Measurements from ENCODE around the gene ENTR1.

Gene ENTR1

DNA sequence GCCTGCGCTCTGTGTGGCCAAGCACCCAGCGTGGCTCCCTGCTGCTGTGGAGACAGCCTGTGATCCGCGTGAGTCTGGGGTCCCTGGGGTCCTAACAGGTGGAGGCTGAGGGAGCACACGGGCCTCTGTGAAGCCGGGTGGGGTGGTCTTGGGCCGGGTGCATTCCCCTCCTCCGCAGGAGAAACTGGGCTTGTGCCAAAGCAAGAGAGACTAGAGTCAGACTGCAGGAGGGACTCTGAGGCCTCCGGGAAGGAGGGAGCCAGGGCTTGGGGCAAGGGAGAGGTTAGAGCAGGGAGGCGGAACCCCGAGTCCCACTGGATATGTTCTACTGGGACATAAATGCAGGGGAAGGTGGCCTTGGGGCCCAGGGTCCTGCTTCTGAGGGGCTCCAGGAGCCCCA lies 57.3 kb downstream of the ENTR1 start:
- H3K9me3 ChIP-seq (ENCODE audit: control insufficient read depth, insufficient read depth, low read length): no peaks in the 10 kb centered on the region
- H3K79me2 ChIP-seq (ENCODE audit: control insufficient read depth, low read length): no peaks in the 10 kb centered on the region
- H4K20me1 ChIP-seq (ENCODE audit: control insufficient read depth, insufficient read depth, low read depth, low read length): no peaks in the 10 kb centered on the region
- H3K9me2 ChIP-seq (replicated peaks; ENCODE audit: control insufficient read depth, low read length): no peaks in the 10 kb centered on the region
- peaks cover 23% of the 10 kb centered on the region for H3K27me3 ChIP-seq (ENCODE audit: control insufficient read depth, low read length)
- no peaks in the 10 kb centered on the region for H3K4me1 ChIP-seq (ENCODE audit: control insufficient read depth, low read length)
- H3K36me3 ChIP-seq (ENCODE audit: control insufficient read depth, low read length): no peaks in the 10 kb centered on the region
- no peaks in the 10 kb centered on the region for H3F3A ChIP-seq (ENCODE audit: control insufficient read depth, insufficient read depth)
- H3K27ac ChIP-seq (ENCODE audit: low read depth, low read length): no peak overlapping the region
- TF ChIP-seq, protein P1, sequence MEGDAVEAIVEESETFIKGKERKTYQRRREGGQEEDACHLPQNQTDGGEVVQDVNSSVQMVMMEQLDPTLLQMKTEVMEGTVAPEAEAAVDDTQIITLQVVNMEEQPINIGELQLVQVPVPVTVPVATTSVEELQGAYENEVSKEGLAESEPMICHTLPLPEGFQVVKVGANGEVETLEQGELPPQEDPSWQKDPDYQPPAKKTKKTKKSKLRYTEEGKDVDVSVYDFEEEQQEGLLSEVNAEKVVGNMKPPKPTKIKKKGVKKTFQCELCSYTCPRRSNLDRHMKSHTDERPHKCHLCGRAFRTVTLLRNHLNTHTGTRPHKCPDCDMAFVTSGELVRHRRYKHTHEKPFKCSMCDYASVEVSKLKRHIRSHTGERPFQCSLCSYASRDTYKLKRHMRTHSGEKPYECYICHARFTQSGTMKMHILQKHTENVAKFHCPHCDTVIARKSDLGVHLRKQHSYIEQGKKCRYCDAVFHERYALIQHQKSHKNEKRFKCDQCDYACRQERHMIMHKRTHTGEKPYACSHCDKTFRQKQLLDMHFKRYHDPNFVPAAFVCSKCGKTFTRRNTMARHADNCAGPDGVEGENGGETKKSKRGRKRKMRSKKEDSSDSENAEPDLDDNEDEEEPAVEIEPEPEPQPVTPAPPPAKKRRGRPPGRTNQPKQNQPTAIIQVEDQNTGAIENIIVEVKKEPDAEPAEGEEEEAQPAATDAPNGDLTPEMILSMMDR (IDR thresholded peaks at IDR 0.05; ENCODE audit: low read depth, low read length, poor library complexity, severe bottlenecking): no peak
- no peak overlapping the region for H3K4me2 ChIP-seq (ENCODE audit: low read length)
- no peak overlapping the region for H3K4me3 ChIP-seq (ENCODE audit: low read length)

DNA sequence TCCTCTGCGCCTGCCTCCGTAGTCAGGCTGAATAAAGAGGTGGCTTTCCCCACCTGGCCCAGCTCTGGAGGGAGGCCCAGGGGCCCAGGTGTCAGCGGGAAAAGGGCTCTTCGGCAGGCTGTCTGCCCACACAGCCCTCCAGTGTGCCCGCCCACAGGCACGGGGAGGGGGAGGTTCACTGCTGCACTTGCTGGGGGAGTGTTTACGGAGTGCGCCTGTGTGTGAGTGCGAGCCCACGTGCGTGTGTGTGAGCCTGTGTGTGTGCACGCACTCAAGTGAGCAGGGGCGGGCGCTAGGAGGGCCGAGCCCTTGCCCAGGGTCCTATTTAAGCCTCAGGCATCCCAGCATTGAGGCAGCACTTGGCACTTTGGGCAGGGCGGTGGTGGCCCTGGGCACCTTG lies 57.7 kb downstream of the ENTR1 start:
- Histone ChIP-seq H3K36me3 (ENCODE audit: control insufficient read depth, low read length) (no peaks in the 10 kb centered on the region), H3K27me3 (ENCODE audit: control insufficient read depth, low read length) (peaks cover 23% of the 10 kb centered on the region), H3K9me3 (ENCODE audit: control insufficient read depth, insufficient read depth, low read length) (no peaks in the 10 kb centered on the region), H3F3A (ENCODE audit: control insufficient read depth, insufficient read depth) (no peaks in the 10 kb centered on the region), H3K4me2 (ENCODE audit: low read length) (no peak overlapping the region), H3K79me2 (ENCODE audit: control insufficient read depth, low read length) (no peaks in the 10 kb centered on the region), H3K4me1 (ENCODE audit: control insufficient read depth, low read length) (no peaks in the 10 kb centered on the region), H3K9me2 (replicated peaks; ENCODE audit: control insufficient read depth, low read length) (no peaks in the 10 kb centered on the region), H3K4me3 (ENCODE audit: low read length) (no peak overlapping the region), H4K20me1 (ENCODE audit: control insufficient read depth, insufficient read depth, low read depth, low read length) (no peaks in the 10 kb centered on the region), H3K27ac (ENCODE audit: low read depth, low read length) (no peak overlapping the region)
- no peak for TF ChIP-seq EZH2phosphoT487 (IDR thresholded peaks at IDR 0.05; ENCODE audit: borderline replicate concordance, low read length)

Measured in DOHH2 (cell line).